Breast epithelium (tissue), 4 donors: Measurements from ENCODE around the gene BCAS1. TPM values are rescaled to one million over a fixed set of nuclear protein-coding genes. Genes with fewer than 3 reads are reported as not detected.

Experiments used
- DNase-seq, 2 donors: peaks; one replicate each; pipeline ENCODE4 v3.0.0-alpha.2; 2019; ENCODE audit warnings: low spot score in 2 of 2
- H3K27ac ChIP-seq, 2 donors: fragments of 200-600 bp; sonication (generic) in 1 of 2; one replicate each; pipeline ENCODE4 v1.5.1; 2016 to 2019; ENCODE audit warnings: mild to moderate bottlenecking in 1 of 2
- H3K27me3 ChIP-seq, 2 donors: fragments of 200-600 bp; sonication (generic) in 1 of 2; one replicate each; pipeline versions ENCODE4 v1.5.1 to v1.6.0; 2017 to 2019; ENCODE audit warnings: control low read depth in 1 of 2, mild to moderate bottlenecking in 1 of 2
- H3K36me3 ChIP-seq: fragments of 200-600 bp; one replicate; pipeline ENCODE4 v1.5.1; 2019
- H3K4me1 ChIP-seq, 2 donors: fragments of 200-600 bp; sonication (generic); one replicate each; pipeline ENCODE4 v1.5.1; 2016 to 2019; ENCODE audit warnings: control low read depth in 1 of 2
- H3K4me3 ChIP-seq, 3 donors: fragments of 200-600 bp; sonication (generic); 1 replicate in 2 of 3; 2 replicates in 1 of 3; pipeline ENCODE4 v1.5.1; 2016 to 2019; ENCODE audit warnings: mild to moderate bottlenecking in 3 of 3, moderate library complexity in 2 of 3
- H3K9me3 ChIP-seq, 2 donors: fragments of 200-600 bp; sonication (generic) in 1 of 2; one replicate each; pipeline ENCODE4 v1.5.1; 2016 to 2019; ENCODE audit warnings: control low read depth in 1 of 2
- CTCF ChIP-seq, 3 donors: fragments of 450-650 bp; IDR thresholded peaks; one replicate each; pipeline ENCODE4 v1.5.1; 2016 to 2017; ENCODE audit warnings: antibody characterized with exemption in 3 of 3, mild to moderate bottlenecking in 3 of 3, moderate library complexity in 3 of 3
- POLR2A ChIP-seq: fragments of 450-650 bp; IDR thresholded peaks from one replicate; pipeline ENCODE4 v1.6.1; 2016; ENCODE audit warnings: antibody characterized with exemption, mild to moderate bottlenecking, moderate library complexity
- POLR2AphosphoS5 ChIP-seq, 3 donors: sonication (generic); formaldehyde crosslinking; IDR thresholded peaks; one replicate each; pipeline ENCODE4 v1.6.1; 2017; ENCODE audit warnings: antibody characterized with exemption in 3 of 3
- intact Hi-C: fragments of 100-400 bp; cut with DNase I; formaldehyde crosslinking; loops from one replicate; pipeline ENCODE4 v1.15.1; 2023; ENCODE audit warnings: low total_unique reads
- total RNA-seq, 3 donors: library from RNA; depleted of rRNA; stranded (reverse); fragments of >200 nt; gene quantifications; one replicate each; pipeline ENCODE4 v1.1.0, GENCODE V29; 2016

Gene BCAS1
- total RNA-seq, 3 donors from 2014 or later: 0.98 to 3.1 TPM; not detected in 1

GRCh38 chr20:53914781-53915445 is 155.5 kb downstream of the BCAS1 start:
- peak overlapping the region; percentile 53 to 71 (median 56) for H3K4me3 ChIP-seq
- H3K36me3 ChIP-seq: no peaks in the 10 kb centered on the region
- no peaks in the 10 kb centered on the region for H3K27me3 ChIP-seq
- TF ChIP-seq POLR2AphosphoS5 (IDR thresholded peaks at IDR 0.05): no peak
- TF ChIP-seq CTCF (IDR thresholded peaks at IDR 0.05): no peak
- no peak for TF ChIP-seq POLR2A
- H3K4me1 ChIP-seq: peaks cover 0 to 11% of the 10 kb centered on the region in 2 donors
- no peak for DNase-seq
- intact Hi-C loops: loop anchor here (10.0 kb wide), 1 partner anchor 750 kb away; no protein-coding TSS in a partner anchor
- peak overlapping the region; percentile 83 to 84 for H3K27ac ChIP-seq
- H3K9me3 ChIP-seq: no peaks in the 10 kb centered on the region

- intact Hi-C loops: loop anchor here (10.0 kb wide), 1 partner anchor 749 kb away; no protein-coding TSS in a partner anchor
Measured at GRCh38 chr20:53914091-53914780, 156.2 kb downstream of the BCAS1 start.

GRCh38 chr20:53911301-53911700 is 159.1 kb downstream of the BCAS1 start:
- no peaks in the 10 kb centered on the region for H3K27me3 ChIP-seq
- TF ChIP-seq CTCF (IDR thresholded peaks at IDR 0.05) (no peak), POLR2AphosphoS5 (IDR thresholded peaks at IDR 0.05) (no peak), POLR2A (no peak)
- intact Hi-C loops: loop anchor here (10.0 kb wide), 1 partner anchor 746 kb away; no protein-coding TSS in a partner anchor
- no peak overlapping the region for H3K27ac ChIP-seq
- no peaks in the 10 kb centered on the region for H3K4me1 ChIP-seq
- H3K4me3 ChIP-seq: no peak overlapping the region
- DNase-seq: no peak
- H3K9me3 ChIP-seq: no peaks in the 10 kb centered on the region
- no peaks in the 10 kb centered on the region for H3K36me3 ChIP-seq

More at GRCh38 chr20:53914091-53914780, 156.2 kb downstream of the BCAS1 start:
- no peak for DNase-seq
- no peaks in the 10 kb centered on the region for H3K27me3 ChIP-seq
- peaks cover 0 to 11% of the 10 kb centered on the region in 2 donors for H3K4me1 ChIP-seq
- no peak overlapping the region for H3K4me3 ChIP-seq
- no peaks in the 10 kb centered on the region for H3K36me3 ChIP-seq
- no peaks in the 10 kb centered on the region for H3K9me3 ChIP-seq
- TF ChIP-seq CTCF (IDR thresholded peaks at IDR 0.05) (no peak), POLR2AphosphoS5 (IDR thresholded peaks at IDR 0.05) (no peak), POLR2A (no peak)
- peak overlapping the region; percentile 83 to 84 for H3K27ac ChIP-seq

- intact Hi-C loops: loop anchor here (1.0 to 10.0 kb wide), 2 partner anchors 23 to 746 kb away; no protein-coding TSS in a partner anchor
- no peaks in the 10 kb centered on the region for H3K9me3 ChIP-seq
- no peak overlapping the region for H3K4me3 ChIP-seq
- no peak for TF ChIP-seq POLR2AphosphoS5 (IDR thresholded peaks at IDR 0.05)
- TF ChIP-seq POLR2A: no peak
- TF ChIP-seq CTCF (IDR thresholded peaks at IDR 0.05): no peak
- DNase-seq: no peak
- H3K36me3 ChIP-seq: no peaks in the 10 kb centered on the region
- no peak overlapping the region for H3K27ac ChIP-seq
- no peaks in the 10 kb centered on the region for H3K27me3 ChIP-seq
- no peaks in the 10 kb centered on the region for H3K4me1 ChIP-seq
Measured at GRCh38 chr20:53910351-53911002, 159.9 kb downstream of the BCAS1 start.
